ENCODE data around the gene AQP6.

Gene AQP6

GRCh38 chr12:49959685-49960473, 12.9 kb upstream of the AQP6 start:
- no peak overlapping the region for H3K4me3 ChIP-seq (ENCODE audit: low read depth, low read length)
- TF ChIP-seq CTCF (IDR thresholded peaks at IDR 0.05; ENCODE audit: low read depth, low read length), result no peak

GRCh38 chr12:49960474-49961110, 12.2 kb upstream of the AQP6 start:
- TF ChIP-seq CTCF (IDR thresholded peaks at IDR 0.05; ENCODE audit: low read depth, low read length), result no peak
- no peak overlapping the region for H3K4me3 ChIP-seq (ENCODE audit: low read depth, low read length)

GRCh38 chr12:49961111-49961922, 11.4 kb upstream of the AQP6 start, which contains the start of gene AQP5:
TSS of gene AQP5 (plus strand) at chr12:49961872. CDS start at chr12:49962018, 146 bp downstream.
- no peak within 1 kb of the TSS; the same call in 1 of the 2 replicates for H3K4me3 ChIP-seq (ENCODE audit: low read depth, low read length)
- TF ChIP-seq CTCF (IDR thresholded peaks at IDR 0.05; ENCODE audit: low read depth, low read length), result no peak

GRCh38 chr12:49961993-49962764, 10.6 kb upstream of the AQP6 start:
- no peak for TF ChIP-seq CTCF (IDR thresholded peaks at IDR 0.05; ENCODE audit: low read depth, low read length)
- no peak overlapping the region for H3K4me3 ChIP-seq (ENCODE audit: low read depth, low read length)

GRCh38 chr12:49962861-49963765, 9.6 kb upstream of the AQP6 start:
- H3K4me3 ChIP-seq (ENCODE audit: low read depth, low read length), result no peak overlapping the region
- no peak for TF ChIP-seq CTCF (IDR thresholded peaks at IDR 0.05; ENCODE audit: low read depth, low read length)
